CD14-positive monocyte (primary cell): Measurements from ENCODE around the gene HS6ST3. TPM values are rescaled to one million over a fixed set of nuclear protein-coding genes. Genes with fewer than 3 reads are reported as not detected.

ENCODE experiments used
- DNase-seq, 3 donors: peaks; one replicate each; pipeline ENCODE4 v3.0.0-alpha.2; 2011 to 2022
- H2AFZ ChIP-seq: 2 replicates; pipeline ENCODE4 v1.6.0; 2012; ENCODE audit warnings: mild to moderate bottlenecking, low read depth, low read length, inconsistent platforms; ENCODE audit not compliant: insufficient read depth, poor library complexity, severe bottlenecking
- H3K27ac ChIP-seq, 2 donors: 1 replicate in 1 of 2; 2 replicates in 1 of 2; pipeline ENCODE4 v1.5.1; 2012 to 2013; ENCODE audit warnings: low read length in 2 of 2, control low read depth in 1 of 2, inconsistent platforms in 1 of 2, low read depth in 1 of 2, mild to moderate bottlenecking in 1 of 2
- H3K27me3 ChIP-seq, 2 donors: one replicate each; pipeline versions ENCODE4 v1.6.0 to v1.6.1; 2011 to 2013; ENCODE audit warnings: low read length in 2 of 2; ENCODE audit not compliant: control insufficient read depth in 2 of 2, insufficient read depth in 2 of 2
- H3K36me3 ChIP-seq, 2 donors: replicated peaks in 1 of 2; 1 replicate in 1 of 2; 2 replicates in 1 of 2; pipeline versions ENCODE4 v1.5.1 to v1.6.1; 2012 to 2013; ENCODE audit warnings: low read length in 2 of 2, control low read depth in 1 of 2, inconsistent platforms in 1 of 2, mild to moderate bottlenecking in 1 of 2; ENCODE audit not compliant: insufficient read depth in 2 of 2, control insufficient read depth in 1 of 2
- H3K4me1 ChIP-seq, 2 donors: 1 replicate in 1 of 2; 2 replicates in 1 of 2; pipeline versions ENCODE4 v1.5.1 to v1.6.1; 2012 to 2013; ENCODE audit warnings: low read length in 2 of 2, control low read depth in 1 of 2, inconsistent platforms in 1 of 2, mild to moderate bottlenecking in 1 of 2, moderate library complexity in 1 of 2; ENCODE audit not compliant: insufficient read depth in 2 of 2, control insufficient read depth in 1 of 2
- H3K4me2 ChIP-seq: replicated peaks from 2 replicates; pipeline ENCODE3; 2012; ENCODE audit warnings: low read length, moderate library complexity, mild to moderate bottlenecking; ENCODE audit not compliant: poor library complexity, severe bottlenecking; ENCODE audit errors: extremely low read depth
- H3K4me3 ChIP-seq, 3 experiments: fragments of 200-600 bp in 1 of 3; sonication (generic) in 1 of 3; replicated peaks in 1 of 3; 1 replicate in 2 of 3; 2 replicates in 1 of 3; pipeline ENCODE4 v1.5.1; 2011 to 2013; ENCODE audit warnings: low read length in 3 of 3, mild to moderate bottlenecking in 3 of 3, control low read depth in 2 of 3, low read depth in 2 of 3, inconsistent platforms in 1 of 3, moderate library complexity in 1 of 3
- H3K79me2 ChIP-seq: 2 replicates; pipeline ENCODE4 v1.6.0; 2012; ENCODE audit warnings: mild to moderate bottlenecking, control low read depth, inconsistent platforms, low read length, moderate library complexity; ENCODE audit not compliant: insufficient read depth
- H3K9ac ChIP-seq: 2 replicates; pipeline ENCODE4 v1.6.0; 2017; ENCODE audit warnings: low read length, mild to moderate bottlenecking; ENCODE audit not compliant: insufficient read depth, poor library complexity, severe bottlenecking
- H3K9me3 ChIP-seq, 2 donors: replicated peaks in 1 of 2; 1 replicate in 1 of 2; 2 replicates in 1 of 2; pipeline versions ENCODE4 v1.5.1 to v1.6.1; 2012 to 2013; ENCODE audit warnings: low read length in 2 of 2, control low read depth in 1 of 2; ENCODE audit not compliant: control insufficient read depth in 1 of 2, insufficient read depth in 1 of 2
- H4K20me1 ChIP-seq: 2 replicates; pipeline ENCODE4 v1.6.0; 2012; ENCODE audit warnings: mild to moderate bottlenecking, low read length, control low read depth, moderate library complexity; ENCODE audit not compliant: insufficient read depth
- H3K27ac Mint-ChIP-seq, 7 donors: one replicate each; pipeline ENCODE4 v1.8.0; 2020; ENCODE audit warnings: mild to moderate bottlenecking in 7 of 7, mixed read lengths in 7 of 7, moderate library complexity in 6 of 7, inconsistent platforms in 2 of 7
- H3K27me3 Mint-ChIP-seq, 3 donors: one replicate each; pipeline ENCODE4 v1.8.0; 2021 to 2022; ENCODE audit warnings: low read depth in 3 of 3, mild to moderate bottlenecking in 3 of 3, mixed read lengths in 3 of 3, moderate library complexity in 3 of 3, inconsistent platforms in 1 of 3
- H3K36me3 Mint-ChIP-seq, 2 donors: one replicate each; pipeline ENCODE4 v1.8.0; 2020; ENCODE audit warnings: mixed read lengths in 2 of 2, inconsistent platforms in 1 of 2, mild to moderate bottlenecking in 1 of 2
- H3K4me1 Mint-ChIP-seq: one replicate; pipeline ENCODE4 v1.8.0; 2020; ENCODE audit warnings: mild to moderate bottlenecking, mixed read lengths
- H3K4me3 Mint-ChIP-seq, 2 donors: one replicate each; pipeline ENCODE4 v1.8.0; 2020; ENCODE audit warnings: mild to moderate bottlenecking in 2 of 2, mixed read lengths in 2 of 2, moderate library complexity in 1 of 2
- H3K9me3 Mint-ChIP-seq, 7 donors: one replicate each; pipeline ENCODE4 v1.8.0; 2020 to 2022; ENCODE audit warnings: mixed read lengths in 7 of 7, mild to moderate bottlenecking in 6 of 7, moderate library complexity in 6 of 7, inconsistent platforms in 2 of 7
- CTCF ChIP-seq: fragments of 200-600 bp; IDR thresholded peaks from one replicate; pipeline ENCODE4 v1.8.0; 2022; ENCODE audit warnings: antibody characterized with exemption, mild to moderate bottlenecking
- WGBS: methylation state at CpG from one replicate; pipeline ENCODE4 v1.1.5; 2013; ENCODE audit warnings: missing lambda C conversion rate; ENCODE audit not compliant: insufficient coverage; 5-methylcytosine and 5-hydroxymethylcytosine counted together
- intact Hi-C, 2 donors: fragments of 100-400 bp; cut with micrococcal nuclease; formaldehyde crosslinking; loops; one replicate each; pipeline versions ENCODE4 v1.15.0 to v1.15.1; 2023
- polyA plus RNA-seq, 3 donors: library from polyadenylated mRNA; depleted of rRNA in 1 of 3; unstranded in 2 of 3; stranded (reverse) in 1 of 3; fragments of 300-500 nt in 2 of 3; fragments of >200 nt in 1 of 3; fragmentation: Illumina TruSeq in 2 of 3; gene quantifications; 1 replicate in 2 of 3; 2 replicates in 1 of 3; pipeline ENCODE4 v1.2.3, GENCODE V29; 2012 to 2021

Gene HS6ST3
- polyA plus RNA-seq, 3 donors, result not detected

DNA sequence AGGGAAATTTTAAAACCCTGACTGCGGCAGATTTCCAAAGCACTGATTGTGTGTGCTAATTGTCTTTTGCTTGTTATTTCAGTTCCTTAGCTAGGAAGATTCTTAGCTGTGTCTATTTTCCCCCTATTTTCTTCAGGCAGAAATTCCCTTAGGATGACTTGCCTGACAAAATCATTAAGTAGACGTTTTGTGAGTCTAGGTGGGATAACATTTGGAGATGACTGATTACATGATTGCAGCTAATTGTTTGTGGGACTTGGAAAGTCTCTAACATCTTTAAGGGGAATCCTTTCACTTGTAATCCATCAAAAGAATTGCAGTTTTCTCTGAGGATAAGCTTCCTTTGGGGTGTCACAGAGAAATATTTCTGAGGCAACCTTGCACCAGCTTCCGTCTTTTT, 676.4 kb downstream of the HS6ST3 start:
- H3K4me1 ChIP-seq, result no peaks in the 10 kb centered on the region
- H3K27me3 Mint-ChIP-seq, result no peaks in the 10 kb centered on the region
- H3K4me3 ChIP-seq, result no peak overlapping the region
- WGBS, result no CpG with 5 or more reads among the region's 3 CpGs
- DNase-seq, result no peak
- H4K20me1 ChIP-seq, result no peaks in the 10 kb centered on the region
- no peaks in the 10 kb centered on the region for H3K27me3 ChIP-seq
- H3K4me3 Mint-ChIP-seq, result no peak overlapping the region
- no peaks in the 10 kb centered on the region for H3K36me3 ChIP-seq
- H3K27ac ChIP-seq, result no peak overlapping the region
- H3K36me3 Mint-ChIP-seq, result no peaks in the 10 kb centered on the region
- no peak overlapping the region for H3K4me2 ChIP-seq
- H3K9me3 ChIP-seq, result no peaks in the 10 kb centered on the region
- no peak overlapping the region for H3K27ac Mint-ChIP-seq
- intact Hi-C loops, result no loop called here
- no peak overlapping the region for H3K9ac ChIP-seq
- peaks cover 0 to 3% (median 2%) of the 10 kb centered on the region in 7 donors for H3K9me3 Mint-ChIP-seq
- H2AFZ ChIP-seq, result no peak overlapping the region
- H3K4me1 Mint-ChIP-seq, result no peaks in the 10 kb centered on the region
- TF ChIP-seq CTCF, result no peak
- no peaks in the 10 kb centered on the region for H3K79me2 ChIP-seq

DNA sequence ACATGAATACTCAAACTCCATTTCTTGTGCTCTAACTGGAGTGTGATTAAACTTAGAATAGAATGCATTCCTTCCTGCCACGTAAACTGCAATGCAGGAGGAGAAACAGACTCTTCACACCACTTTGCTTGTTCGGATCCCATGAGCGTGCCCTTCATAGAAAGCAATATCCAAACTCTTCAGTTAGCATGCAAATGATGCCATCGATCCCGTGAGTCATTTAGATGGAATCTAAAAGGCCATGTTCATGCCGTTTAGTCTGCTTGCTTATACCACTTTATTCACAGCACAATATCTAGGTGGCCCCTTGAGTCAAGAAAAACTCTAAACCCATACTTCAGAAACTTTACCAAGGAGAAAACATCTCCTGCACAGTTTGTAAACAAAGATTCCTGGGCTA, 678.6 kb downstream of the HS6ST3 start:
- H4K20me1 ChIP-seq, result no peaks in the 10 kb centered on the region
- H3K79me2 ChIP-seq, result no peaks in the 10 kb centered on the region
- no peak for TF ChIP-seq CTCF
- H3K27me3 ChIP-seq, result no peaks in the 10 kb centered on the region
- no peak for DNase-seq
- H3K4me2 ChIP-seq, result no peak overlapping the region
- H3K9ac ChIP-seq, result no peak overlapping the region
- intact Hi-C loops, result no loop called here
- no peak overlapping the region for H3K27ac ChIP-seq
- no peaks in the 10 kb centered on the region for H3K4me1 ChIP-seq
- no peak overlapping the region for H2AFZ ChIP-seq
- H3K9me3 ChIP-seq, result no peaks in the 10 kb centered on the region
- Mint-ChIP-seq H3K36me3 (no peaks in the 10 kb centered on the region), H3K9me3 (peaks cover 0 to 3% (median 2%) of the 10 kb centered on the region in 7 donors), H3K27ac (no peak overlapping the region), H3K4me1 (no peaks in the 10 kb centered on the region), H3K27me3 (peaks cover 0 to 1% (median 0%) of the 10 kb centered on the region in 3 donors), H3K4me3 (no peak overlapping the region)
- H3K36me3 ChIP-seq, result no peaks in the 10 kb centered on the region
- H3K4me3 ChIP-seq, result no peak overlapping the region
- WGBS, result 86% methylated on average over 5 of the region's 6 CpGs
